Liver (tissue), 9 donors: ENCODE data around the gene CDK5RAP2. TPM values are rescaled to one million over a fixed set of nuclear protein-coding genes. Genes with fewer than 3 reads are reported as not detected.

Source experiments
- DNase-seq: peaks from one replicate; pipeline ENCODE4 v3.0.0-alpha.2; 2017; ENCODE audit warnings: low spot score
- H3K27ac ChIP-seq, 2 donors: one replicate each; pipeline ENCODE4 v1.7.0; 2013; ENCODE audit warnings: inconsistent platforms in 2 of 2, low read length in 2 of 2, control low read depth in 1 of 2, low read depth in 1 of 2, mild to moderate bottlenecking in 1 of 2
- H3K27me3 ChIP-seq, 4 donors: one replicate each; pipeline versions ENCODE4 v1.6.1 to v1.7.0; 2013; ENCODE audit warnings: low read length in 3 of 4, inconsistent platforms in 1 of 4, mild to moderate bottlenecking in 1 of 4, moderate library complexity in 1 of 4; ENCODE audit not compliant: control insufficient read depth in 4 of 4, insufficient read depth in 4 of 4
- H3K36me3 ChIP-seq, 4 donors: one replicate each; pipeline versions ENCODE4 v1.6.1 to v1.7.0; 2013; ENCODE audit warnings: low read length in 3 of 4, mild to moderate bottlenecking in 3 of 4, low read depth in 1 of 4, moderate library complexity in 1 of 4; ENCODE audit not compliant: control insufficient read depth in 4 of 4, insufficient read depth in 3 of 4
- H3K4me1 ChIP-seq, 4 donors: one replicate each; pipeline versions ENCODE4 v1.6.1 to v1.7.0; 2013; ENCODE audit warnings: low read length in 3 of 4, mild to moderate bottlenecking in 3 of 4, moderate library complexity in 1 of 4; ENCODE audit not compliant: control insufficient read depth in 4 of 4, insufficient read depth in 4 of 4
- H3K4me3 ChIP-seq, 3 donors: one replicate each; pipeline versions ENCODE4 v1.6.1 to v1.7.0; 2013; ENCODE audit warnings: low read length in 3 of 3, control low read depth in 1 of 3, low read depth in 1 of 3, mild to moderate bottlenecking in 1 of 3
- H3K9ac ChIP-seq, 2 donors: one replicate each; pipeline ENCODE4 v1.7.0; 2013; ENCODE audit warnings: low read length in 2 of 2, mild to moderate bottlenecking in 2 of 2, moderate library complexity in 2 of 2, control low read depth in 1 of 2, low read depth in 1 of 2
- H3K9me3 ChIP-seq, 4 donors: one replicate each; pipeline versions ENCODE4 v1.6.1 to v1.7.0; 2013; ENCODE audit warnings: low read length in 3 of 4; ENCODE audit not compliant: control insufficient read depth in 4 of 4
- ATF3 ChIP-seq: IDR thresholded peaks from 2 replicates; pipeline ENCODE4 v1.6.1; 2016; ENCODE audit warnings: antibody characterized with exemption
- CTCF ChIP-seq: fragments of 150-350 bp; IDR thresholded peaks from 2 replicates; pipeline ENCODE4 v1.5.1; 2017; ENCODE audit warnings: improper control_type of control experiment, low read depth, low read length; ENCODE audit not compliant: missing input control
- EGR1 ChIP-seq, 2 donors: IDR thresholded peaks; 2 replicates each; pipeline ENCODE4 v1.6.1; 2016 to 2018; ENCODE audit warnings: antibody characterized with exemption in 2 of 2, low read depth in 2 of 2
- FOXA1 ChIP-seq: IDR thresholded peaks from 2 replicates; pipeline ENCODE4 v1.6.1; 2016; ENCODE audit warnings: antibody characterized with exemption
- FOXA2 ChIP-seq: IDR thresholded peaks from 2 replicates; pipeline ENCODE4 v1.6.1; 2016; ENCODE audit warnings: antibody characterized with exemption
- GABPA ChIP-seq, 2 donors: IDR thresholded peaks in 1 of 2; conservative IDR thresholded peaks in 1 of 2; 2 replicates each; pipeline ENCODE4 v1.6.1; 2016; ENCODE audit warnings: antibody characterized with exemption in 2 of 2, mild to moderate bottlenecking in 1 of 2, moderate library complexity in 1 of 2
- HNF4A ChIP-seq, 2 donors: conservative IDR thresholded peaks; 2 replicates each; pipeline ENCODE4 v1.6.1; 2016; ENCODE audit warnings: antibody characterized with exemption in 2 of 2, mild to moderate bottlenecking in 2 of 2
- HNF4G ChIP-seq: IDR thresholded peaks from 2 replicates; pipeline ENCODE4 v1.6.1; 2016; ENCODE audit warnings: antibody characterized with exemption
- JUND ChIP-seq, 2 donors: IDR thresholded peaks; 2 replicates each; pipeline ENCODE4 v1.6.1; 2016; ENCODE audit warnings: antibody characterized with exemption in 2 of 2
- MAX ChIP-seq: IDR thresholded peaks from 2 replicates; pipeline ENCODE4 v1.6.1; 2016; ENCODE audit warnings: antibody characterized with exemption
- NR2F2 ChIP-seq: IDR thresholded peaks from 2 replicates; pipeline ENCODE4 v1.6.1; 2016; ENCODE audit warnings: antibody characterized with exemption
- RAD21 ChIP-seq, 2 donors: IDR thresholded peaks; 2 replicates each; pipeline ENCODE4 v1.6.1; 2016; ENCODE audit warnings: antibody characterized with exemption in 2 of 2, mild to moderate bottlenecking in 2 of 2
- REST ChIP-seq: IDR thresholded peaks from 2 replicates; pipeline ENCODE4 v1.6.1; 2016; ENCODE audit warnings: antibody characterized with exemption, mild to moderate bottlenecking
- RXRA ChIP-seq, 2 donors: IDR thresholded peaks; 2 replicates each; pipeline ENCODE4 v1.6.1; 2017 to 2018; ENCODE audit warnings: antibody characterized with exemption in 2 of 2, mild to moderate bottlenecking in 1 of 2
- SP1 ChIP-seq: IDR thresholded peaks from 2 replicates; pipeline ENCODE4 v1.6.1; 2018; ENCODE audit warnings: antibody characterized with exemption, mild to moderate bottlenecking
- TAF1 ChIP-seq: conservative IDR thresholded peaks from 2 replicates; pipeline ENCODE4 v1.6.1; 2016; ENCODE audit warnings: antibody characterized with exemption, mild to moderate bottlenecking
- YY1 ChIP-seq: IDR thresholded peaks from 2 replicates; pipeline ENCODE4 v1.6.1; 2016; ENCODE audit warnings: antibody characterized with exemption, mild to moderate bottlenecking
- ZBTB33 ChIP-seq: IDR thresholded peaks from 2 replicates; pipeline ENCODE4 v1.6.1; 2016; ENCODE audit warnings: antibody characterized with exemption
- WGBS: extraction: QIAGEN DNeasy Blood & Tissue Kit; methylation state at CpG from one replicate; pipeline ENCODE4 v1.1.7; 2013; 5-methylcytosine and 5-hydroxymethylcytosine counted together
- polyA plus RNA-seq, 2 donors: library from polyadenylated mRNA; stranded (reverse) in 1 of 2; unstranded in 1 of 2; fragments of 200-250 nt in 1 of 2; fragments of >200 nt in 1 of 2; fragmentation: Nextera tagmentation in 1 of 2; extraction: Ambion mirVana in 1 of 2; gene quantifications; one replicate each; pipeline versions ENCODE4 v1.2.1 to v1.2.3, GENCODE V29; 2013 to 2015
- total RNA-seq, 2 donors: library from RNA; depleted of rRNA; stranded (reverse); fragments of >200 nt; gene quantifications; one replicate each; pipeline ENCODE4 v1.2.3, GENCODE V29; 2014
- donor health status: healthy.
- donor health status: healthy.
- donor health status: healthy.
- donor health status: healthy.
- donor health status: healthy.

CDK5RAP2 gene
- total and polyA plus RNA-seq, 4 donors, result 11.7 to 38.9 (median 21.7) TPM

DNA sequence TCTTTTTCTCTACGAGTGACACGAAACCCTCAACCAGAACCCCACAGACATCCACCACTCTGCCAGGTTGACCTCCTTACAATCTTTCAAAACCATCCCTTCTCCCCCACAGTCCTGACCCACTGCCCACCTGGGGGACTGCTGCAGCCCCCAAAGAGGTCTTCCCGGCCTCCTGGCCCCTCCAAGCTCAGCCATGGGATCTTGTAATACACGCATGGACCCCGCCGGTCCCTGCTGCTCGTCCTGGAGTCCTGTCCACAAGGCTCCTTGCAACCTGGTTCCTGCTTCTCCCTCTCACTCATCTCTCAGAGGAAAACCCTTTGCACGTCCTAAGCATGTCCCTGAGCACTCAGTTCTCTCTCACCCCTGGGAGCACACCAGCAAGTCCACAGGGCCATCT is 187.3 kb downstream of the CDK5RAP2 start (continued):
- TF ChIP-seq MAX (no peak), SP1 (no peak)

GRCh38 chr9:120392245-120392644 is 187.7 kb downstream of the CDK5RAP2 start:
- Histone ChIP-seq H3K27ac (peak overlapping the region; percentile 89), H3K27me3 (no peaks in the 10 kb centered on the region), H3K4me1 (peaks cover 34 to 81% (median 68%) of the 10 kb centered on the region in 4 donors), H3K4me3 (no peak overlapping the region), H3K36me3 (peaks cover 4 to 7% (median 5%) of the 10 kb centered on the region in 4 donors), H3K9ac (no peak overlapping the region), H3K9me3 (no peaks in the 10 kb centered on the region)
- 64% methylated on average over 5 of the region's 5 CpGs for WGBS
- no peak for DNase-seq
- TF ChIP-seq FOXA2, result no peak
- TF ChIP-seq RXRA (IDR thresholded peaks at IDR 0.05), result peak; percentile 61 to 77
- TF ChIP-seq HNF4A (conservative IDR thresholded peaks at IDR 0.05), result peak; percentile 60 to 80
- TF ChIP-seq MAX, result no peak
- TF ChIP-seq SP1, result peak; percentile 39

DNA sequence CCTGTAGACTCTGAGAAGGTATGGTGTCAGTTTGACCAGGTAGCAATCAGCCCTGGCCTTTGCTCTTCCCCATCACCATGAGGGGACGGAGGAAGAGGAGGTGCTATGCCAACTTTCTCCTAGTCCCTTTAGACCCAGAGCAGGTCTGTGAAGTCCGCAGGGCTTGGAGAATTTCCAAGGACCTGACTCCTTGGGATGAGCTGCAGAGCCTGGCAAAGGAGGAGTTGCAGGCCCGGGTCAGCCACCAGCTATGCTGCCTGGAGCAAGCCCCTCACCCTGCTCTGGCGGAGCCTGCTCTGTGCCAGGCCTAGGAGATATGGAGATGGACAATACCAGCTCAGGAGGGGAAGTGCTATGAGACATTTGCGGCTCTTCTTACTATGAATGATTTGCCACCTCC is 188.3 kb downstream of the CDK5RAP2 start:
- Histone ChIP-seq H3K27me3 (no peaks in the 10 kb centered on the region), H3K9ac (no peak overlapping the region), H3K27ac (peak overlapping the region; percentile 65 to 89), H3K4me3 (no peak overlapping the region), H3K9me3 (no peaks in the 10 kb centered on the region), H3K4me1 (peaks cover 34 to 86% (median 73%) of the 10 kb centered on the region in 4 donors), H3K36me3 (peaks cover 4 to 6% (median 5%) of the 10 kb centered on the region in 4 donors)
- WGBS, result 84% methylated on average over 5 of the region's 5 CpGs
- no peak for DNase-seq
- no peak for TF ChIP-seq FOXA2
- TF ChIP-seq CTCF, result no peak
- no peak for TF ChIP-seq EGR1 (IDR thresholded peaks at IDR 0.05; ENCODE audit: low read depth in 2 of 2)
- no peak for TF ChIP-seq YY1
- TF ChIP-seq HNF4G, result no peak
- no peak for TF ChIP-seq RAD21 (IDR thresholded peaks at IDR 0.05)
- TF ChIP-seq ZBTB33, result no peak
- TF ChIP-seq GABPA (IDR thresholded peaks at IDR 0.05 in 1 of 2, conservative IDR thresholded peaks at IDR 0.05 in 1 of 2), result no peak
- TF ChIP-seq TAF1, result no peak
- TF ChIP-seq NR2F2, result no peak
- no peak for TF ChIP-seq HNF4A (conservative IDR thresholded peaks at IDR 0.05)
- TF ChIP-seq REST, result no peak
- no peak for TF ChIP-seq FOXA1
- no peak for TF ChIP-seq MAX
- TF ChIP-seq ATF3, result no peak
- no peak for TF ChIP-seq RXRA (IDR thresholded peaks at IDR 0.05)
- TF ChIP-seq SP1, result no peak
- no peak for TF ChIP-seq JUND (IDR thresholded peaks at IDR 0.05)
